8988T (cell line): Measurements from ENCODE around the gene TNFRSF4.
"Not testable (repeated sequence)": the region's sequence is repeated elsewhere in the genome, so short reads cannot be mapped to it uniquely, and the experiment has no call there.

Experiments
- DNase-seq: peaks from one replicate; pipeline ENCODE4 v3.0.0; 2011

TNFRSF4 gene

GRCh38 chr1:1213345-1214265, at the start of gene TNFRSF4:
Gene TNFRSF4 (minus strand): TSS chr1:1214153. CDS start chr1:1214127, 26 bp downstream.
- no peak for DNase-seq

- DNase-seq, result no peak
Observed at GRCh38 chr1:1262758-1263157, 48.8 kb upstream of the TNFRSF4 start.

- no peak for DNase-seq
Observed at GRCh38 chr1:1262071-1262470, 48.1 kb upstream of the TNFRSF4 start.

- no peak for DNase-seq
Observed at GRCh38 chr1:1260843-1261560, 47.0 kb upstream of the TNFRSF4 start.

GRCh38 chr1:1259951-1260600, 46.1 kb upstream of the TNFRSF4 start:
- no peak for DNase-seq

- no peak for DNase-seq
Observed at GRCh38 chr1:1259540-1259939, 45.6 kb upstream of the TNFRSF4 start.

- no peak for DNase-seq
Observed at GRCh38 chr1:1259119-1259488, 45.2 kb upstream of the TNFRSF4 start.

- DNase-seq, result no peak
Observed at GRCh38 chr1:1256956-1257871, 43.3 kb upstream of the TNFRSF4 start.

- no peak for DNase-seq
Observed at GRCh38 chr1:1255611-1256010, 41.7 kb upstream of the TNFRSF4 start.

- no peak for DNase-seq
Observed at GRCh38 chr1:1255078-1255477, 41.1 kb upstream of the TNFRSF4 start.

GRCh38 chr1:1254667-1254998, 40.7 kb upstream of the TNFRSF4 start:
- DNase-seq, result no peak

- DNase-seq, result no peak
Observed at GRCh38 chr1:1253972-1254666, 40.2 kb upstream of the TNFRSF4 start.

GRCh38 chr1:1253314-1253713, 39.4 kb upstream of the TNFRSF4 start:
- DNase-seq, result no peak

- no peak for DNase-seq
Observed at GRCh38 chr1:1250786-1251284, 36.9 kb upstream of the TNFRSF4 start.

GRCh38 chr1:1248009-1248913, 34.3 kb upstream of the TNFRSF4 start:
- DNase-seq, result not testable (repeated sequence)

GRCh38 chr1:1247341-1247913, 33.5 kb upstream of the TNFRSF4 start:
- no peak for DNase-seq

- no peak for DNase-seq
Observed at GRCh38 chr1:1246577-1247340, 32.8 kb upstream of the TNFRSF4 start, which contains the start of gene C1QTNF12. Gene C1QTNF12 (minus strand): TSS chr1:1246722. CDS start chr1:1246690, 32 bp downstream.

- no peak for DNase-seq
Observed at GRCh38 chr1:1245817-1246576, 32.0 kb upstream of the TNFRSF4 start.
